ENCODE results near the gene KRTAP2-3.

DNA sequence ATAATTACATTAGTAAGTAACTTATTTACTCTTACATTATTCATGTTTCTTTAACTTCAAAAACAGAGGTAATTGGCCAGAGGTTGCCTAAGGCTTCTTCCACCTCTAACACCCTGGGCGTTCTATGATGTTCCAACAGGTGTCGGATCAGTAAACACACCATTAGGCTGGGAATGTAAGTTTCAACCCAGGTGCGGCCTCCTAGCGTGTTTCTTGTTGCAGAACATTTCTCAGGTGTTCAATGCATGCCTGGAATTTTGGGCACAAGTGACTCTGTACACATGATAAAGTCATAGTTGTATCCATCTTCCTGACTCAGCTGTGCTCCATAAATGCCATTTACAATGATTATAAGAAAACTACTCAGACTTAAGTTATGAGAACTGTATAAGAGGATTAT lies 5.9 kb downstream of the KRTAP2-3 start:
- no peak for TF ChIP-seq EZH2 (IDR thresholded peaks at IDR 0.05)
- TF ChIP-seq, protein P1, sequence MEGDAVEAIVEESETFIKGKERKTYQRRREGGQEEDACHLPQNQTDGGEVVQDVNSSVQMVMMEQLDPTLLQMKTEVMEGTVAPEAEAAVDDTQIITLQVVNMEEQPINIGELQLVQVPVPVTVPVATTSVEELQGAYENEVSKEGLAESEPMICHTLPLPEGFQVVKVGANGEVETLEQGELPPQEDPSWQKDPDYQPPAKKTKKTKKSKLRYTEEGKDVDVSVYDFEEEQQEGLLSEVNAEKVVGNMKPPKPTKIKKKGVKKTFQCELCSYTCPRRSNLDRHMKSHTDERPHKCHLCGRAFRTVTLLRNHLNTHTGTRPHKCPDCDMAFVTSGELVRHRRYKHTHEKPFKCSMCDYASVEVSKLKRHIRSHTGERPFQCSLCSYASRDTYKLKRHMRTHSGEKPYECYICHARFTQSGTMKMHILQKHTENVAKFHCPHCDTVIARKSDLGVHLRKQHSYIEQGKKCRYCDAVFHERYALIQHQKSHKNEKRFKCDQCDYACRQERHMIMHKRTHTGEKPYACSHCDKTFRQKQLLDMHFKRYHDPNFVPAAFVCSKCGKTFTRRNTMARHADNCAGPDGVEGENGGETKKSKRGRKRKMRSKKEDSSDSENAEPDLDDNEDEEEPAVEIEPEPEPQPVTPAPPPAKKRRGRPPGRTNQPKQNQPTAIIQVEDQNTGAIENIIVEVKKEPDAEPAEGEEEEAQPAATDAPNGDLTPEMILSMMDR (IDR thresholded peaks at IDR 0.05 in 2 of 3, conservative IDR thresholded peaks at IDR 0.05 in 1 of 3; ENCODE audit: borderline replicate concordance in 1 of 3, insufficient read depth in 1 of 3, low read depth in 2 of 3, low read length in 2 of 3) = no peak
- no peak for TF ChIP-seq SP1 (IDR thresholded peaks at IDR 0.05; ENCODE audit: low read depth)
- no peak for TF ChIP-seq EZH2phosphoT487 (IDR thresholded peaks at IDR 0.05; ENCODE audit: borderline replicate concordance)
- no peak for TF ChIP-seq POLR2AphosphoS5 (IDR thresholded peaks at IDR 0.05; ENCODE audit: low read depth, low read length)
- TF ChIP-seq YY1 (IDR thresholded peaks at IDR 0.05; ENCODE audit: extremely low read depth, insufficient replicate concordance, low read depth, low read length) = no peak
- no peak for TF ChIP-seq POLR2A (IDR thresholded peaks at IDR 0.05; ENCODE audit: borderline replicate concordance, extremely low read depth, insufficient read depth, insufficient read length)
- TF ChIP-seq ZNF274 (IDR thresholded peaks at IDR 0.05; ENCODE audit: low read depth, low read length) = no peak
- TF ChIP-seq JUND (IDR thresholded peaks at IDR 0.05) = no peak

Data from HCT116 (cell line).